GM18858 (cell line): ENCODE data around the gene KRT33A.
"Not testable (repeated sequence)": the region's sequence is repeated elsewhere in the genome, so short reads cannot be mapped to it uniquely, and the experiment has no call there.

Experiments
- ATAC-seq: cut with Tn5 transposase; IDR thresholded peaks from one replicate; pipeline ENCODE4 v1.9.1; 2021; ENCODE audit not compliant: unreplicated experiment

The KRT33A gene

GRCh38 chr17:41350381-41350878 is at the start of gene KRT33A:
Gene KRT33A (minus strand): TSS chr17:41350828. CDS start chr17:41350767, 61 bp downstream.
- ATAC-seq = not testable (repeated sequence)

GRCh38 chr17:41396996-41397660 is 46.5 kb upstream of the KRT33A start, which contains the start of gene KRT31:
Gene KRT31 (minus strand): TSS chr17:41397608. CDS start chr17:41397539, 69 bp downstream.
- ATAC-seq = no peak

- no peak for ATAC-seq
Observed at GRCh38 chr17:41396340-41396739, 45.7 kb upstream of the KRT33A start.

- no peak for ATAC-seq
Observed at GRCh38 chr17:41395611-41396010, 45.0 kb upstream of the KRT33A start.

- not testable (repeated sequence) for ATAC-seq
Observed at GRCh38 chr17:41395044-41395443, 44.4 kb upstream of the KRT33A start.

GRCh38 chr17:41394254-41394996 is 43.8 kb upstream of the KRT33A start:
- ATAC-seq = no peak

- ATAC-seq = no peak
Observed at GRCh38 chr17:41393826-41394225, 43.2 kb upstream of the KRT33A start.

- ATAC-seq = no peak
Observed at GRCh38 chr17:41393294-41393693, 42.7 kb upstream of the KRT33A start.

GRCh38 chr17:41392278-41392677 is 41.6 kb upstream of the KRT33A start:
- ATAC-seq = no peak

GRCh38 chr17:41391535-41391934 is 40.9 kb upstream of the KRT33A start:
- no peak for ATAC-seq

GRCh38 chr17:41390411-41390938 is 39.8 kb upstream of the KRT33A start:
- ATAC-seq = no peak

- ATAC-seq = no peak
Observed at GRCh38 chr17:41387670-41388069, 37.0 kb upstream of the KRT33A start.

- ATAC-seq = no peak
Observed at GRCh38 chr17:41386227-41386626, 35.6 kb upstream of the KRT33A start.

GRCh38 chr17:41383690-41384089 is 33.1 kb upstream of the KRT33A start:
- ATAC-seq = no peak

GRCh38 chr17:41382394-41382793 is 31.8 kb upstream of the KRT33A start:
- no peak for ATAC-seq

GRCh38 chr17:41381943-41382342 is 31.3 kb upstream of the KRT33A start, which contains the start of gene KRT34:
Gene KRT34 (minus strand): TSS chr17:41382306. CDS start chr17:41382246, 60 bp downstream.
- not testable (repeated sequence) for ATAC-seq

GRCh38 chr17:41380091-41380490 is 29.5 kb upstream of the KRT33A start:
- ATAC-seq = not testable (repeated sequence)

- no peak for ATAC-seq
Observed at GRCh38 chr17:41377546-41377945, 26.9 kb upstream of the KRT33A start.

GRCh38 chr17:41369713-41370112 is 19.1 kb upstream of the KRT33A start, which contains the start of gene KRT33B:
Gene KRT33B (minus strand): TSS chr17:41369813. CDS start chr17:41369750, 63 bp downstream.
- no peak for ATAC-seq

- ATAC-seq = no peak
Observed at GRCh38 chr17:41369023-41369422, 18.4 kb upstream of the KRT33A start.

GRCh38 chr17:41367426-41368075 is 16.9 kb upstream of the KRT33A start:
- no peak for ATAC-seq
